Endothelial cell of umbilical vein (primary cell): ENCODE measurements around the gene ZNF423. TPM values are rescaled to one million over a fixed set of nuclear protein-coding genes. Genes with fewer than 3 reads are reported as not detected.

ENCODE experiments used
- BruUV-seq: library from RNA; stranded (reverse); fragments of 400-500 nt; replicated peaks from 2 replicates; lab custom pipeline; 2021; lab: Mats Ljungman, UMichigan
- CTCF ChIA-PET: fragments of 300-600, 350-600 bp; sonication (Branson Sonifier 250); formaldehyde crosslinking; loops from one replicate; lab custom pipeline; 2021; ENCODE audit warnings: antibody characterized with exemption, inconsistent platforms; lab: Charles Lee
- POLR2A ChIA-PET: fragments of 300-600, 350-600 bp; sonication (Branson Sonifier 250); formaldehyde crosslinking; loops from one replicate; lab custom pipeline; 2021; ENCODE audit warnings: antibody characterized with exemption, inconsistent platforms; lab: Charles Lee
- DNase-seq: peaks from one replicate; pipeline ENCODE4 v3.0.0-alpha.2; 2011; ENCODE audit warnings: low read depth, low spot score
- FAIRE-seq: peaks from 2 replicates; lab custom pipeline; 2011; peaks lifted over from hg19 to GRCh38; lab: Jason Lieb, UNC
- H2AFZ ChIP-seq: 2 replicates; pipeline ENCODE4 v1.6.0; 2012; ENCODE audit warnings: low read depth, low read length, control low read depth, inconsistent platforms
- H3K27ac ChIP-seq: 2 replicates; pipeline ENCODE4 v1.5.1; 2011; ENCODE audit warnings: low read depth, mild to moderate bottlenecking, control low read depth, low read length, moderate library complexity; ENCODE audit not compliant: insufficient read depth
- H3K27me3 ChIP-seq, 2 experiments: 2 replicates each; pipeline versions ENCODE4 v1.6.0 to v1.6.1; 2011; ENCODE audit warnings: low read length in 2 of 2, mixed read lengths in 1 of 2; ENCODE audit not compliant: control insufficient read depth in 2 of 2, insufficient read depth in 2 of 2
- H3K36me3 ChIP-seq, 2 experiments: 2 replicates in 1 of 2; 3 replicates in 1 of 2; pipeline ENCODE4 v1.5.1; 2011; ENCODE audit warnings: low read length in 2 of 2, mild to moderate bottlenecking in 1 of 2, moderate library complexity in 1 of 2; ENCODE audit not compliant: control insufficient read depth in 2 of 2, insufficient read depth in 2 of 2; ENCODE audit errors: extremely low read depth in 1 of 2
- H3K4me1 ChIP-seq: 3 replicates; pipeline ENCODE4 v1.5.1; 2011; ENCODE audit warnings: mild to moderate bottlenecking, low read length; ENCODE audit not compliant: control insufficient read depth, insufficient read depth; ENCODE audit errors: extremely low read depth
- H3K4me2 ChIP-seq: 2 replicates; pipeline ENCODE4 v1.6.1; 2011; ENCODE audit warnings: low read length, control low read depth, mixed read lengths; ENCODE audit not compliant: insufficient read depth
- H3K4me3 ChIP-seq, 3 experiments: fragments of 200-600 bp in 1 of 3; sonication (generic), shearing (Covaris generic) in 1 of 3; replicated peaks in 1 of 3; 2 replicates each; pipeline ENCODE4 v1.5.1; 2011 to 2016; ENCODE audit warnings: control low read depth in 3 of 3, low read length in 3 of 3, mild to moderate bottlenecking in 2 of 3, inconsistent platforms in 1 of 3, low read depth in 1 of 3, moderate library complexity in 1 of 3; ENCODE audit not compliant: insufficient read depth in 1 of 3
- H3K79me2 ChIP-seq: 2 replicates; pipeline ENCODE4 v1.6.0; 2012; ENCODE audit warnings: low read length, inconsistent platforms; ENCODE audit not compliant: control insufficient read depth, insufficient read depth
- H3K9ac ChIP-seq: replicated peaks from 2 replicates; pipeline ENCODE3; 2011; ENCODE audit warnings: low read length, control low read depth; ENCODE audit not compliant: insufficient read depth; ENCODE audit errors: extremely low read depth
- H3K9me1 ChIP-seq: replicated peaks from 3 replicates; pipeline ENCODE4 v1.6.0; 2011; ENCODE audit warnings: mild to moderate bottlenecking, low read length; ENCODE audit not compliant: control insufficient read depth, insufficient read depth; ENCODE audit errors: extremely low read depth
- H3K9me3 ChIP-seq: replicated peaks from 2 replicates; pipeline ENCODE4 v1.5.1; 2012; ENCODE audit warnings: low read length, inconsistent platforms; ENCODE audit not compliant: control insufficient read depth, insufficient read depth
- H4K20me1 ChIP-seq: replicated peaks from 2 replicates; pipeline ENCODE3; 2011; ENCODE audit warnings: mild to moderate bottlenecking, low read length; ENCODE audit not compliant: control insufficient read depth, insufficient read depth; ENCODE audit errors: extremely low read depth
- EZH2 ChIP-seq: IDR thresholded peaks from 2 replicates; pipeline ENCODE4 v1.6.1; 2012; ENCODE audit warnings: borderline replicate concordance, low read depth, mild to moderate bottlenecking, moderate library complexity, low read length, inconsistent platforms; ENCODE audit not compliant: severe bottlenecking
- FOS ChIP-seq: IDR thresholded peaks from 2 replicates; pipeline ENCODE4 v1.6.1; 2011; ENCODE audit warnings: mild to moderate bottlenecking, low read length, moderate library complexity, borderline replicate concordance; ENCODE audit not compliant: insufficient read depth
- GATA2 ChIP-seq: IDR thresholded peaks from 2 replicates; pipeline ENCODE4 v1.7.0; 2011; ENCODE audit warnings: low read depth, mild to moderate bottlenecking, moderate library complexity, mixed read lengths, low read length; ENCODE audit not compliant: insufficient read length, insufficient read depth
- JUN ChIP-seq: IDR thresholded peaks from 2 replicates; pipeline ENCODE4 v1.6.1; 2011; ENCODE audit warnings: borderline replicate concordance, low read depth; ENCODE audit not compliant: insufficient read length, insufficient read depth
- MAX ChIP-seq: IDR thresholded peaks from 2 replicates; pipeline ENCODE4 v1.6.1; 2011; ENCODE audit not compliant: insufficient read depth, insufficient read length
- MYC ChIP-seq: IDR thresholded peaks from one replicate; pipeline ENCODE4 v1.6.1; 2011; ENCODE audit warnings: mild to moderate bottlenecking, low read depth, low read length
- POLR2A ChIP-seq: IDR thresholded peaks from 2 replicates; pipeline ENCODE4 v1.6.1; 2012; ENCODE audit warnings: low read depth, mild to moderate bottlenecking, control low read depth, low read length
- POLR2AphosphoS5 ChIP-seq: IDR thresholded peaks from 2 replicates; pipeline ENCODE4 v1.6.1; 2012; ENCODE audit warnings: low read depth, mild to moderate bottlenecking, control low read depth, low read length, moderate library complexity; ENCODE audit not compliant: insufficient read depth
- dilution Hi-C: fragments of 300-500 bp; cut with MboI; formaldehyde crosslinking; loops from one replicate; pipeline ENCODE4 v1.15.0; 2019; ENCODE audit warnings: low sequenced_read_pairs; ENCODE audit not compliant: extremely low pct_ligation_motif_present
- intact Hi-C: fragments of 100-400 bp; cut with micrococcal nuclease; formaldehyde crosslinking; loops from one replicate; pipeline ENCODE4 v1.10.0; 2022
- polyA plus RNA-seq, 4 experiments: library from polyadenylated mRNA; depleted of rRNA in 3 of 4; stranded (reverse) in 3 of 4; unstranded in 1 of 4; fragments of >200 nt; gene quantifications; 2 replicates each; pipeline versions ENCODE4 v1.2.1 to v1.2.3, GENCODE V29; 2011 to 2012; ENCODE audit warnings: missing spikeins in 1 of 4
- total RNA-seq: library from RNA; stranded (reverse); gene quantifications from 2 replicates; pipeline ENCODE4 v1.2.3, GENCODE V29; 2021
- TF ChIP-seq, protein P1 (sequence below), 2 donors: IDR thresholded peaks; 1 replicate in 1 of 2; 2 replicates in 1 of 2; pipeline ENCODE4 v1.5.1; 2011; ENCODE audit warnings: low read length in 2 of 2, mild to moderate bottlenecking in 2 of 2, moderate library complexity in 2 of 2, control low read depth in 1 of 2, inconsistent platforms in 1 of 2, low read depth in 1 of 2; ENCODE audit not compliant: insufficient read depth in 1 of 2; ENCODE audit errors: extremely low read depth in 1 of 2

ZNF423 gene
- total and polyA plus RNA-seq, 2 donors (not counting 3 experiments of a cell fraction or from before 2014, with no cell fraction given): 2.2 to 8.1 TPM

- intact Hi-C loops: no loop called here
- BruUV-seq: no TSS peak
- POLR2A ChIA-PET: no interaction called here
These were observed 367.0 kb downstream of the ZNF423 start for GRCh38 chr16:49488740-49489525.

DNA sequence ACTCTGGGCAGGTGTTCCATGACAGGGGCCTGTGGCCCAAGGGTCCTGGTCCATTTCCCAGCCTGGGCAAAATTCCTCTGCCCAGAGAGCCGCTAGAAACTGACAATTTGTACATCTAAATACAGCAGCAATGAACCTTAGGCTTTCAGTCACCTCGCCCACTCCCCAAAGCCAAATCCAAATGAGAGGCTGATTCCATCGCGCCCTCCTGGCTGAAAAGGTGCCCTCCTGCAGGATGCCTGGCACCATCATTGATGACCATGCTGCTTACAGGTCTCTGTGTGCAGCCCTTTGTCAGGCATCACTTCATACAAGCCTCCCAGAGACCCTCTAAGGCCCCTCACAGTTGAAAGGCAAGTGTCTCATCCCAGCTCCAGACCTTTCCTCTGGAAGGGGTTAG is 367.6 kb downstream of the ZNF423 start:
- ChIA-PET CTCF (no interaction called here), POLR2A (no interaction called here)

More at GRCh38 chr16:49488740-49489525, 367.0 kb downstream of the ZNF423 start:
- no peaks in the 10 kb centered on the region for H3K36me3 ChIP-seq
- no peaks in the 10 kb centered on the region for H3K27me3 ChIP-seq
- H3K79me2 ChIP-seq: no peaks in the 10 kb centered on the region
- no peak overlapping the region for H3K4me2 ChIP-seq
- TF ChIP-seq GATA2: no peak
- TF ChIP-seq MYC: no peak
- no peak for TF ChIP-seq JUN
- TF ChIP-seq POLR2A: no peak
- no peak for TF ChIP-seq EZH2
- H4K20me1 ChIP-seq: no peaks in the 10 kb centered on the region
- no peak overlapping the region for H3K27ac ChIP-seq
- H3K4me3 ChIP-seq: no peak overlapping the region
- H2AFZ ChIP-seq: no peak overlapping the region
- H3K9ac ChIP-seq: no peak overlapping the region
- DNase-seq: no peak
- FAIRE-seq: no peak
- H3K9me3 ChIP-seq: no peaks in the 10 kb centered on the region
- H3K4me1 ChIP-seq: no peaks in the 10 kb centered on the region
- dilution Hi-C loops: no loop called here
- no peaks in the 10 kb centered on the region for H3K9me1 ChIP-seq
- CTCF ChIA-PET: no interaction called here

More for the DNA sequence above, 367.6 kb downstream of the ZNF423 start:
- Histone ChIP-seq H3K9ac (no peak overlapping the region), H3K79me2 (no peaks in the 10 kb centered on the region), H3K36me3 (no peaks in the 10 kb centered on the region), H3K9me1 (no peaks in the 10 kb centered on the region), H3K9me3 (no peaks in the 10 kb centered on the region), H2AFZ (no peak overlapping the region), H3K4me3 (no peak overlapping the region), H3K27ac (no peak overlapping the region), H3K27me3 (peaks cover 0 to 1% of the 10 kb centered on the region in 2 experiments), H3K4me1 (no peaks in the 10 kb centered on the region), H4K20me1 (no peaks in the 10 kb centered on the region), H3K4me2 (no peak overlapping the region)
- no TSS peak for BruUV-seq
- intact Hi-C loops (no loop called here), dilution Hi-C loops (no loop called here)
- TF ChIP-seq GATA2 (no peak), FOS (no peak), MYC (no peak), POLR2AphosphoS5 (no peak), MAX (no peak), POLR2A (no peak), EZH2 (no peak), JUN (no peak)
- TF ChIP-seq, protein P1, sequence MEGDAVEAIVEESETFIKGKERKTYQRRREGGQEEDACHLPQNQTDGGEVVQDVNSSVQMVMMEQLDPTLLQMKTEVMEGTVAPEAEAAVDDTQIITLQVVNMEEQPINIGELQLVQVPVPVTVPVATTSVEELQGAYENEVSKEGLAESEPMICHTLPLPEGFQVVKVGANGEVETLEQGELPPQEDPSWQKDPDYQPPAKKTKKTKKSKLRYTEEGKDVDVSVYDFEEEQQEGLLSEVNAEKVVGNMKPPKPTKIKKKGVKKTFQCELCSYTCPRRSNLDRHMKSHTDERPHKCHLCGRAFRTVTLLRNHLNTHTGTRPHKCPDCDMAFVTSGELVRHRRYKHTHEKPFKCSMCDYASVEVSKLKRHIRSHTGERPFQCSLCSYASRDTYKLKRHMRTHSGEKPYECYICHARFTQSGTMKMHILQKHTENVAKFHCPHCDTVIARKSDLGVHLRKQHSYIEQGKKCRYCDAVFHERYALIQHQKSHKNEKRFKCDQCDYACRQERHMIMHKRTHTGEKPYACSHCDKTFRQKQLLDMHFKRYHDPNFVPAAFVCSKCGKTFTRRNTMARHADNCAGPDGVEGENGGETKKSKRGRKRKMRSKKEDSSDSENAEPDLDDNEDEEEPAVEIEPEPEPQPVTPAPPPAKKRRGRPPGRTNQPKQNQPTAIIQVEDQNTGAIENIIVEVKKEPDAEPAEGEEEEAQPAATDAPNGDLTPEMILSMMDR (IDR thresholded peaks at IDR 0.05; ENCODE audit: extremely low read depth in 1 of 2, insufficient read depth in 1 of 2, low read depth in 1 of 2, low read length in 2 of 2): no peak
- FAIRE-seq: no peak
- no peak for DNase-seq
